Lower leg skin (tissue), 3 donors: Measurements from ENCODE around the gene WFIKKN1.

Experiments used
- CTCF ChIP-seq, 3 donors: fragments of 450-650 bp; IDR thresholded peaks; one replicate each; pipeline ENCODE4 v1.5.1; 2016; ENCODE audit warnings: antibody characterized with exemption in 3 of 3, mild to moderate bottlenecking in 3 of 3, moderate library complexity in 2 of 3
- POLR2A ChIP-seq, 2 donors: fragments of 450-650 bp; IDR thresholded peaks; one replicate each; pipeline ENCODE4 v1.6.1; 2016 to 2017; ENCODE audit warnings: antibody characterized with exemption in 2 of 2, mild to moderate bottlenecking in 1 of 2, moderate library complexity in 1 of 2

DNA sequence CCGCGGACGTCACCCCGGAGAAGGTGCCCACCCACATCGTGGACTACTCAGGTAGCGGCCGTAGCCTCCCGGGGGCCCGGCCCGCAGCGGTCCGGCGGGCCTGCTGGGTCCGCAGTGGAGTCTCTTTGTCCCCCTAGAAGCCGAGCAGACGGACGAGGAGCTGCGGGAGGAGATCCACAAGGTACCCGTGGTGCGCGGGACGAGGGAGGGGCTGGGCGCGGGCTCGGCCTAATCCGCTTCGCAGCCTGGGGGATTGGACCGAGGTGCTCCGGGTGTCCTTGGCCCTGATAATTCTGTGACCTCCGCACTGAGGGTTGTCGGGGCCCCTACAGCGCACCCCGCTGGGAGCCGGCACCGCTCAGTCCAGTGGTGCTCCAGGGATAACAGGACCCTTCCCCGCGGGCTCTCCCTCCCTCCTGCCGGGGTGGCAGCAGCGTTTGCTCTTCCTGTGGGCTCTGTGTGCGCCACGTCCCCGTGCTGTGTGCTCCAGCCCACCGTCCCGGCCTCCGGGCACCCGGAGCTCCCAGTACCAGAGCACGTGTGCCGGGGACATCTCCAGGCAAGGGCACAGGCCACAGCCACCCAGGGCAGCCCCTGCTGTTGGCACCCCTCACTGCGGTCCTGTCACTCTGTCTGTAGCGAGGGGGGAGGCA lies 37.9 kb downstream of the WFIKKN1 start:
- TF ChIP-seq CTCF (IDR thresholded peaks at IDR 0.05) (no peak), POLR2A (IDR thresholded peaks at IDR 0.05) (no peak)
